ENCODE measurements around the gene ZNF474. TPM values are rescaled to one million over a fixed set of nuclear protein-coding genes. Genes with fewer than 3 reads are reported as not detected.

The ZNF474 gene
- total and polyA plus RNA-seq, 2 of the 4 experiments (the other 2 are of a cell fraction) = 0.24 to 0.54 TPM

DNA sequence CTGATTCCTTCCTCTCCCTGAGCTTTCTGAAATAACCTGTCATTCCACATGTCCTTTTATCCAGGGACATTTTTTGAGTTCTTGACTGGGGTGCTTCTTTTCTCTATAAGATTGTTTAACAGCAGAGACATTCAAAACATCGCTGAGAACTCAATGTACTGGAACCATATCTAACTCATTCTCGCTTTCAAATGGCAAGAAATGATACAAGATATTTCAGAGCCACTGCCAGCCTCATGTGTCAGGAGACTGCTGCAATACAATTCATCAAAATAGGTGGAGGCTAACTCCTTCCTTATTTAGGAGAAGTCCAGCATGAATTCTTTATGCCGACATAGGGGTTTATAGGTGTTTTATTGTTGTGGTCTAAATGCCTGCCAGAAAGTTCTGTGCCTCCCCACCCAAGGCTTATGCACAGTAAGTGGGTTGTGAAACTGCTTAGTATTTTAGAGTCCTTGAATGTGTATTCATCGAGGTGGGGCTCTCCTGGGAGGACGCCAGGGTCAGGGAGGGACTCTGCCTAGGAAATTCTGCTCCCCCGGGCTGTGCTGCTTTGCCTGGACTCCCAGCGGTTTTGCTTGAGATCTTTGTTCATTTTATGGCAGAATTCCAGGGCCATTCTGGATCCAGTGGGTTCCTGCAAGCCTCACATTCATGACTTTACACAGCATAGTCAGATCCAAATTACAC lies 53.9 kb downstream of the ZNF474 start:
- dilution Hi-C loops (cut with HindIII; ENCODE audit: low sequenced_read_pairs, unreplicated experiment) = loop anchor here (25.0 kb wide), 1 partner anchor 229 kb away; no protein-coding TSS in a partner anchor
- Histone ChIP-seq H3K9me3 (ENCODE audit: control insufficient read depth, insufficient read depth, low read length) (no peaks in the 10 kb centered on the region), H3K4ac (ENCODE audit: low read depth, low read length) (peak overlapping the region; percentile 80), H3K4me2 (ENCODE audit: low read depth, low read length) (peak overlapping the region; percentile 52), H2BK20ac (ENCODE audit: low read depth, low read length) (peak overlapping the region; percentile 87), H3K36me3 (ENCODE audit: control insufficient read depth, insufficient read depth, low read length) (no peaks in the 10 kb centered on the region), H3K4me1 (ENCODE audit: control insufficient read depth, insufficient read depth, low read length) (peaks cover 11% of the 10 kb centered on the region), H2AK5ac (ENCODE audit: low read depth, low read length) (peak overlapping the region; percentile 58; the same call in 1 of the 2 replicates), H4K8ac (ENCODE audit: low read depth in 2 of 2, low read length in 2 of 2) (peak overlapping the region; percentile 71 to 84), H3K56ac (ENCODE audit: extremely low read depth, insufficient read depth, low read length) (peak overlapping the region; percentile 88), H3K9ac (ENCODE audit: low read depth, low read length) (peak overlapping the region; percentile 32; the same call in 1 of the 2 replicates), H3K9me1 (ENCODE audit: insufficient read depth, low read length) (no peaks in the 10 kb centered on the region), H3K18ac (ENCODE audit: low read depth, low read length) (peak overlapping the region; percentile 27), H4K20me1 (ENCODE audit: insufficient read depth, low read length) (no peaks in the 10 kb centered on the region), H3K4me3 (ENCODE audit: insufficient read depth, low read depth, low read length) (no peak overlapping the region), H3K27ac (ENCODE audit: insufficient read depth, low read length) (peak overlapping the region; percentile 73), H3K14ac (replicated peaks; ENCODE audit: low read depth, low read length) (peak overlapping the region; percentile 71), H3K79me1 (ENCODE audit: low read depth in 1 of 2, low read length in 2 of 2) (peaks cover 0 to 3% of the 10 kb centered on the region in 2 experiments; a peak in 1 of 4 replicates), H3K27me3 (ENCODE audit: control insufficient read depth, insufficient read depth, low read length) (no peaks in the 10 kb centered on the region), H2BK15ac (ENCODE audit: low read depth, low read length) (peak overlapping the region; percentile 37; the same call in 2 of the 3 replicates), H3K23ac (ENCODE audit: low read depth, low read length) (peak overlapping the region; percentile 65), H2AK9ac (replicated peaks; ENCODE audit: low read depth, low read length, poor library complexity) (no peak overlapping the region), H4K91ac (ENCODE audit: insufficient read depth, low read depth, low read length) (peak overlapping the region; percentile 86), H4K5ac (ENCODE audit: low read depth, low read length) (peak overlapping the region; percentile 4; the same call in 1 of the 2 replicates), H2BK5ac (ENCODE audit: low read depth, low read length, poor library complexity, severe bottlenecking) (peak overlapping the region; percentile 88), H2AFZ (replicated peaks; ENCODE audit: low read length, poor library complexity) (peak overlapping the region; percentile 1), H2BK120ac (ENCODE audit: low read depth, low read length) (peak overlapping the region; percentile 89)
- TF ChIP-seq CEBPB (IDR thresholded peaks at IDR 0.05; ENCODE audit: low read depth, low read length) (peak; percentile 47; the same call in 1 of the 2 replicates), CHD1 (IDR thresholded peaks at IDR 0.05; ENCODE audit: low read depth, low read length) (no peak)
- intact Hi-C loops (cut with micrococcal nuclease) = loop anchor here (2.0 kb wide), 1 partner anchor 214 kb away; no protein-coding TSS in a partner anchor
- CTCF ChIA-PET = interaction anchor here (0.7 kb wide), 1 partner anchor 107 kb away, joined by 3 read pairs; no protein-coding TSS in a partner anchor
- POLR2A ChIA-PET (ENCODE audit: unreplicated experiment) = no interaction called here
- no CpG with 5 or more reads among the region's 7 CpGs for WGBS, 2 experiments (ENCODE audit: extremely low coverage in 2 of 2, insufficient read length in 1 of 2)
- BruUV-seq (replicated peaks) = no TSS peak
- in situ Hi-C loops (cut with MboI; ENCODE audit: low sequenced_read_pairs) = no loop called here
- peak; percentile 24 for ATAC-seq (ENCODE audit: low read depth)
- DNase-seq = peak; percentile 76
